NCI-H1694 (cell line): ENCODE measurements around the gene SCAPER.
A peak's percentile ranks its signal among the peaks of the same experiment; 100 is the strongest.
"Not testable (repeated sequence)": the region's sequence is repeated elsewhere in the genome, so short reads cannot be mapped to it uniquely, and the experiment has no call there.

Source experiments
- DNase-seq: peaks from one replicate; lab custom pipeline; 2025; lab: John Stamatoyannopoulos, UW

Gene SCAPER

GRCh38 chr15:76861815-76862397 is 43.2 kb downstream of the SCAPER start:
- DNase-seq = no peak

GRCh38 chr15:76860201-76860600 is 44.9 kb downstream of the SCAPER start:
- DNase-seq = no peak

DNA sequence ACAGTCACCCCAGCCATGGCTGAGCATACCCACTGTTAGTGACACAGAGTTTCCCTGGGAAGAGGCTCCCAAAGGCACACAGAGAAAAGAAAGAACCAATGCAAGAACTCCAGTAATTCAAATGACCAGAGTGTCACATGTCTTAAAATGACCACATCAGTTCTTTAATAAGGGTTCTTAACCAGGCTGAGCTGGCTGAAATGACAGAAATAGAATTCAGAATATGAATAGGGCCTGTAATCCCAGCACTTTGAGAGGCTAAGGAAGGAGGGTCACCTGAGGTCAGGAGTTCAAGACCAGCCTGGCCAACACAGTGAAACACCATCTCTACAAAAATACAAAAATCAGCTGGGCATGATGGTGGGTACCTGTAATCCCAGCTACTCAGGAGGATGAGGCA is 54.8 kb downstream of the SCAPER start:
- not testable (repeated sequence) for DNase-seq

DNA sequence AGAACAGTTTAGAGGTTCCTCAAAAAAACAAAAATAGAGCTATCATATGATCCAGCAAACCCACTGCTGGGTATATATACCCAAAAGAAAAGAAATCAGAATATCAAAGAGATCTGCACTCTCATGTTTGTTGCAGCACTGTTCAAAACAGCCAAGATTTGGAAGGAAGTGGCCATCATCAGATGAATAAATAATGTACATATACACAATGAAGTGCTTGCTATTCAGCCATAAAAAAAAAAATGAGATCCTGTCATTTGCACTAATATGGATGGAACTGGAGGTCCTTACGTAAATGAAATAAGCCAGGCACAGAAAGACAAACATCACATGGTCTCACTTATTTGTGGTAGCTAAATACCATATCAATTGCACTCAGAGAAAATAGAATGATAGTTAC is 58.4 kb downstream of the SCAPER start:
- no peak for DNase-seq

DNA sequence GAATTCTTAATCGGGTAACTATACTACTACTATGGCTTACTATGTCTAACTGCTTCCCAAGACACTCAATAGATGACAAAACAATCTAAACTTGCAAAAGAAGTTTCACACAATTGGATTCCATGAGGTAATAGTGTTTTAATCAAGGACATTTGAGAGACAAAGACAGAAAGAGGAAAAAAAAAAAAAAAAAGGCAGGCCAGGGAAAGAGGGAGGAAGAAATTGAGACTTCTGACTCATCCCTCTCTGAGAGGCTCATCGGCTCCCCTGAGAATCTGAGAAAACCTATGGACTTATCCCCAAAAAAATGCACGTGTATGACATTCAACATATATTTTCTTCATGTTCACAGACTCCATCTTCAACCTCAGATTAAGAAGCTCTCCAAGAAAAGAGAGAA is 61.0 kb downstream of the SCAPER start:
- no peak for DNase-seq

DNA sequence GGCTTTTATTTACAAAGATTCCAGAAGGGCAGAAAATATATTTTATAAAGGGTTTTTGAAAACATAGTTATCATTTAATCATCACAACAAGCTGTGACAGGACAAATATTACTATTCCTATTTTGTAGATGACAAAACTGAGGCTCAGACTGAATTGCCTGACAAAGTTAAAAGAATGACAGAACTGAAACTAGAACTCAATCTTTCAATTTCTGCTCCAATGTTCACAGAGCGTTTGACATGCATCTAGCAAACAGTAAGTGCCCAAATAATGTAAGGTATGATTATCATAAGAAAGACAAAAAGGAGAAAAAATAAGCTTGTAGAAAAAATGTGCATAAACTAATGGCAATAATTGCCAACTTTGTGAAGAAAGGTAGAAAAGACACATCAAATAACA is 61.9 kb downstream of the SCAPER start:
- DNase-seq = no peak

GRCh38 chr15:76840830-76841460 is 64.2 kb downstream of the SCAPER start:
- peak; percentile 8 for DNase-seq

DNA sequence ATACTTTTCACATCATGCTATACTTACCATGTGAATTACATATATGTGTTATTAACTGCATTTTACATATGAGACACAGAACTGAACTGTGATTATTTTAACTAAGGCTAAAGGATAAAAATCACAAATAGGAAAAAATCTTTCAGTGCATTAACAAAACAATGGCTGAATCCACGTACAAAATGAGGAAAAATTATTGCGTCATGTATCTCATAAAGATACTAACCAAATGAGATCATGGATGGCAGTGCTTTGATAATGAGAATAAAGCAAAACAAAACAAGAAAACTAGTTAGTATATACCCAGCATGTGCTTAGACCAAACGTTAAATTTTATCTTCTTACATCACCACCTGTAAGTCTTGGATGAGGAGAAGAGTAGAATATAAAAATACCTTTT is 66.0 kb downstream of the SCAPER start:
- no peak for DNase-seq

DNA sequence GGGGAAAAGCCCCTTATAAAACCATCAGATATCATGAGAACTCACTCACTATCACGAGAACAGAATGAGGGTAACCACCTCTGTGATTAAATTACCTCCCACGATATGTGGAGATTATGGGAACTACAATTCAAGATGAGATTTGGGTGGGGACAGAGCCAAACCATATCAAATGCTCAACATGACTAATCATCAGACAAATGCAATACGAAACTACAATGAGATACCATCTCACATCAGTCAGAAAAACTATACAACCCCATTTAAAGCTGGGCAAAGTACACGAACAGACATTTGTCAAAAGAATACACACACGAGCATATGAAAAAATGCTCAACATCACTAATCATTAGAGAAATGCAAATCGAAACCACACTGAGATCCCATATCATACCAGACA is 67.7 kb downstream of the SCAPER start:
- DNase-seq = no peak

DNA sequence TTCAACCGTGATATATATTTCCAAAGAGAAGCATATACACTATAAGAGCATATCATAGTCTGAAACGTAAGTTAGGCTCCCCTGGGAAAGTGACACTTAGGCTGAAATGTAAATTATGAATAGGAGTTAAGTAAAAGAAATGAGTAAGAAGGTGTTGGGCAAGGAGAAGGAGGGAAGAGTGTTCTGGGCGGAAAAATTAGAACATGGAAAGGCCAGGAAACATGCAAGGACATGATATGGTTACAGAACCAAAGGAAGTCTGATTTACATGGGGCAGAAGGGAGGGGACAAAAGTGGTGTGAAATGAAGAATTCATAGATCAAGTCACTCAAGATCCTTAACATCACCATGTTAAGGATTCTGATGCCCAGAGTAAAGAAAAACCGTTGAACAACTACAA is 75.2 kb downstream of the SCAPER start:
- no peak for DNase-seq

- DNase-seq = no peak
Measured at GRCh38 chr15:76823890-76824289, 81.2 kb downstream of the SCAPER start.

GRCh38 chr15:76823303-76823702 is 81.8 kb downstream of the SCAPER start:
- no peak for DNase-seq

DNA sequence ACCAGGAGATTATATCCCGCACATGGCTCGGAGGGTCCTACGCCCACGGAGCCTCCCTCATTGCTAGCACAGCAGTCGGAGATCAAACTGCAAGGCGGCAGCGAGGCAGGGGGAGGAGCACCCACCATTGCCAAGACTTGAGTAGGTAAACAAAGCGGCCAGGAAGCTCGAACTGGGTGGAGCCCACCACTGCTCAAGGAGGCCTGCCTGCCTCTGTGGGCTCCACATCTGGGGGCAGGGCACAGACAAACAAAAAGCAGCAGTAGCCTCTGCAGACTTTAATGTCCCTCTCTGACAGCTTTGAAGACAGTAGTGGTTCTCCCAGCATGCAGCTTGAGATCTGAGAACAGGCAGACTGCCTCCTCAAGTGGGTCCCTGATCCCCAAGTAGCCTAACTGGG is 86.2 kb downstream of the SCAPER start:
- DNase-seq = not testable (repeated sequence)

DNA sequence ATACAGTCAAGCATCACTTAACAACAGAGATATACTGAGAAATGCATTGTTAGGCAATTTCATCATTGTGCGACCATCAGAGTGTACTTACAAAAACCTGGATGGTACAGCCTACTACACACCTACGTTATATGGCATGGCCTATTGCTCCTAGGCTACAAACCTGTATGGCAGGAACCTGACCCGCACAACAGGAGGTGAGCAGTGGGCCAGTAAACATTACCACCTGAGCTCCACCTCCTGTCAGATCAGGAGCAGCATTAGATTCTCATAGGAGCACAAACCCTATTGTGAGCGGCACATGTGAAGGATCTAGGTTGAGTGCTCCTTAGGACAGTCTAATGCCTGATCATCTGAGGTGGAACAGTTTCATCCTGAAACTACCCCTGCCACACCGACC is 89.7 kb downstream of the SCAPER start:
- DNase-seq = no peak

GRCh38 chr15:76812381-76812780 is 92.8 kb downstream of the SCAPER start:
- no peak for DNase-seq

- DNase-seq = no peak
Measured at GRCh38 chr15:76809412-76810103, 95.6 kb downstream of the SCAPER start.

GRCh38 chr15:76803049-76803571 is 102.0 kb downstream of the SCAPER start:
- DNase-seq = no peak

DNA sequence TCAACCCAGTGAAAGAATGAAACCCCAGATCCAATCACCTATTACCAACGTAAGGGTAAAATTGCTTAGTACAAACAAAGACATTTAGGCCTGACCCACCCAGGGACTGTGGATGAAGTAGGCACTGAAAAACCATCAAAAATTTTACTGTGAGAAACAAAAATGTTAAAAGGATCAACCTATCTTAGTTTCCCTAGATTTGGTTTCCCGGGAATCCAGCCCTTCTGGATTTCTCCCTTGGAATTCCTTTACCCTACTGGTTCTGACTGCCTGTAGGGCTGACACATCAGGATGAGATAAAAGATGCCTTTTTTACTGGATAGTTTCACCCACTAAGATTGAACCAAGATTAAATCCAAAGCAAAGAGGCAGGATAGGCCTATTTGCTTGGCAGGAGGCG is 102.7 kb downstream of the SCAPER start:
- no peak for DNase-seq

GRCh38 chr15:76799760-76800159 is 105.4 kb downstream of the SCAPER start:
- DNase-seq = no peak

GRCh38 chr15:76795217-76795616 is 109.9 kb downstream of the SCAPER start:
- no peak for DNase-seq

DNA sequence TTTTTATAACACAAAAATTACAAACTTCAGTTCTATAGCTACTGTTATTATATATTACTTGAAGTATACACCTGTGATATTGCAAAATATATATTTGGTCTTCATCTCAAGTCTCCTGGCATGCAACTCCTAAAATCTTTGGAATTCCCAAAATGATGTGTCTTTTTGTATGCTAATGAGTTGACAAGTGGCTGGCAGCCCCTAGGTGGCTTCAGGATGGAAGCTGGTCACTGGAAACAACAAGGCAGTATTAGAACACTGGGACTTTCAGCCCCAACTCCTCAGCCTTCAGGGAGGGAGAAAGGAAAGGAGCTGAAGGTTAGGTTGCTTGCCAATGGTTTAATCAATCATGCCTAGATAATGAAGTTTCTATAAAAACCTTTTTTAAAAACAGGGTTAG is 112.0 kb downstream of the SCAPER start:
- no peak for DNase-seq

- no peak for DNase-seq
Measured at GRCh38 chr15:76791511-76791910, 113.6 kb downstream of the SCAPER start.

DNA sequence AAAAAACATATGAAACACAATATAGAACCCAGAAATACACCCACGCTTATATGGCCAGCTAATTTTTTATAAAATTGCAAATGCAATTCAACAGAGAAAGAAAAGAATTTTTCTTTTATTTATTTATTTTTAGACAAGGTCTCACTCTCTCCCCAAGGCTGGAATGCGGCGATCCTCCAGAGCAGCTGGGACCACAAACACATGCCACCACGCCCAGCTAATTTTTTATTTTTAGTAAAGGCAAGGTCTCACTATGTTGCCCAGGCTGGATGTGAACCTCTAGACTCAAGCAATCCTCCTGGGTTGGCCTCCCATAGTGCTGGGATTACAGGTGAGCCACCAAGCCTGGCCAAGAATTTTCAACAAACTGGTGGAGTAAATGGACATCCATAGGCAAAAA is 117.9 kb downstream of the SCAPER start:
- DNase-seq = no peak
